ENCODE results near the gene KIF23. TPM values are rescaled to one million over a fixed set of nuclear protein-coding genes. Genes with fewer than 3 reads are reported as not detected.
"Not testable (repeated sequence)": the region's sequence is repeated elsewhere in the genome, so short reads cannot be mapped to it uniquely, and the experiment has no call there.

The KIF23 gene
- 68.6 and 81.9 TPM in 2 replicates for total RNA-seq (2014; rRNA removed; shearing (Covaris generic))

DNA sequence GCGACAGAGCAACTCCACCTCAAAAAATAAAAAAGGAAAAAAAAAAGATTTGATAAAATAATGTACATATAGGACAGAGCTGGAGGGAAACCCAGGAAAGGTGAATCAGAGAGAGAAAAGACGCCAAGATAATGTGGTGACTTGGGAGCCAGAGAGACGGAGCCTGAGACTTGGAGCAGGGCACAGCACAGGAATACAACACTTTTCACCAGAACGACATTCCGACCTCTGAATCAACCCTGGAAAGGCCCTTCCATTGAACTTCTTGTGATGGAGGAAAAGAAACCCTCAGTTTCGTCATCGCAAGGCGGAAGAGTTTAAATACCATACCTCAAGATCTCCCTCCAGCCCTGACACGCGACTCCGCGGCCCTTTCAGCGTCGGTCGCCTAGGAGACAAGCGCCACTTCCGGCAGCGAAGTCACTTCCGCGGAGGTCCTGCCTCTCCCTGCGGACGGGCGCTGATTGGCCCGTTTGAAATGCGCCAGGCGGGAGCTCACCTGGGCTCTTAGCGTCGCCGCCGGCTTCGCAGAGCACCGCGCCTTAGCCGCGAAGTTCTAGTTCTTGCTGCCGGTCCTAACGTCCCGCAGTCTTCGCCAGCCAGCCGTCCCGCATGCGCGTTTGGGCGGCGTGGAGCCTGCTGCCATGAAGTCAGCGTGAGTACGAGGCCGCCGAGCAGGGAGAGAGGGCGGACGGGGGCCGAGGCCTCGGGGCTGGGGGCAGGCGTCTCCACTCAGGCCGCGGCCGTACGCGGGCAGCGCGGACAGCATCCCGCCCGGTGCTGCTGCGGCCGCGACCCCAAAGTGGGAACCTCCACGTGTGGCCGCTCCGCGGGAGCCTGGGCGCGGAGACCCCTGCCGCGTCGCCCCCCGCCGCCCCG, at the start of gene KIF23:
Gene KIF23, plus strand, starts transcription at position 528 of the 879 bp plus-strand sequence. Its CDS starts 117 bp downstream, at position 645.
- no peaks in the 10 kb centered on the region for H3K27me3 ChIP-seq (ENCODE audit: control insufficient read depth, insufficient read depth, low read length)
- peak within 1 kb of the TSS; percentile 65 for H3K4me3 ChIP-seq (ENCODE audit: insufficient read depth, low read depth, low read length)
- peak; percentile 96 for DNase-seq
- peaks cover 13% of the 10 kb centered on the region for H3K36me3 ChIP-seq (replicated peaks; ENCODE audit: control insufficient read depth, insufficient read depth, low read length)

DNA sequence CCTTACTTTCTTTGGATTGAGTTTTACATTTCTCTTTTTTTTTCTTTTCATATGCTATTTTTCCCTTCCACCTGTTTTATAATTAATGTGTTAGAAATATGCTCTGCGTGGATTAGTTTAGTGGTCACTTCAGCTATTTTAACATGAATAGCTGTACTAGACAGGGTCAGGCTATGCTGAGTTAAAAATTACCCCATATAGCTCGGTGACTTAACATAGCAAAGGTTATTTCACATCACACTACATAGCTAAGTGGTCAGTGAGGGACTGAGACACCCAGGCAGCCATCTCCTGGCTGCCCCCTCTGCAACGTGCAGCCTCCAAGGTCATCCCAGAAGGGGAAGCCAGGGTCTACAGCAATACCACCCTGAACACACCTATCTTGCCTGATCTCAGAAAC, 46.9 kb upstream of the KIF23 start:
- no peak for DNase-seq
- Histone ChIP-seq H3K4me3 (ENCODE audit: insufficient read depth, low read depth, low read length) (no peak overlapping the region), H3K27me3 (ENCODE audit: control insufficient read depth, insufficient read depth, low read length) (no peaks in the 10 kb centered on the region), H3K36me3 (replicated peaks; ENCODE audit: control insufficient read depth, insufficient read depth, low read length) (no peaks in the 10 kb centered on the region)

DNA sequence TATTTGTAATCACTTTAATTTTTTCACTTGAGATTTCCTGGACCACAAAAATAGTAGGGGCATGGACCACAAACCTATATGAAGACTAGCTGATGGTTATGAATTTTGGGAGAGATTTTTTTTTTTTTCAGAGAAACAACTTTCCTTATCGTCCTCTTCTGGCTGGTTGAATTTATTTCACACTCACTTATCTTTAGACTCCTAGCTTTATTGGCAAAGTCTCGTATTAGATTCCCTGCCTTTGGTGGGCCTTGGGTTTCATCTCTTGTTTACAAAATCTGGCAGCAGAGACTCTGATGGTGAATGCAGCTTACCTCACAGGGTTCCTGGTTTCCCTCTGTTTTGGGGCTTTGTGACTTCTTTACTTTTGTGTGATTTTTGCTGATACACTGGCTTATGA, 44.5 kb upstream of the KIF23 start:
- no peaks in the 10 kb centered on the region for H3K27me3 ChIP-seq (ENCODE audit: control insufficient read depth, insufficient read depth, low read length)
- no peak overlapping the region for H3K4me3 ChIP-seq (ENCODE audit: insufficient read depth, low read depth, low read length)
- H3K36me3 ChIP-seq (replicated peaks; ENCODE audit: control insufficient read depth, insufficient read depth, low read length) = no peaks in the 10 kb centered on the region
- DNase-seq = no peak

DNA sequence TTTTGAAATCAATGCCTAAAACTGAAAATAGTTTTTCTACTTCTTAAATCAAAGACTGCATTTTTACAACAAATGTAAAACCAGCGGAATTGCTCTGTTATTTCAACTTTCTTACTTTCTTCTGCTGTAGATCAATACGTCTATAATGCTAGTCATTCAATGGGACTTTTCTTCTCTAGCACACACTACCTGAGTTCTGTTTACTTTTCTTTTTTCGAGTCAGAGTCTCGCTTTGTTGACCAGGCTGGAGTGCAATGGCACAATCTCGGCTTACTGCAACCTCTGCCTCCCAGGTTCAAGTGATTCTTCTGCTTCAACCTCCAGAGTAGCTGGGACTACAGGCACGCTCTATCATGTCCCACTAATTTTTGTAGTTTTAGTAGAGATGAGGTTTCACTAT, 40.7 kb upstream of the KIF23 start:
- Histone ChIP-seq H3K36me3 (replicated peaks; ENCODE audit: control insufficient read depth, insufficient read depth, low read length) (no peaks in the 10 kb centered on the region), H3K27me3 (ENCODE audit: control insufficient read depth, insufficient read depth, low read length) (no peaks in the 10 kb centered on the region)

DNA sequence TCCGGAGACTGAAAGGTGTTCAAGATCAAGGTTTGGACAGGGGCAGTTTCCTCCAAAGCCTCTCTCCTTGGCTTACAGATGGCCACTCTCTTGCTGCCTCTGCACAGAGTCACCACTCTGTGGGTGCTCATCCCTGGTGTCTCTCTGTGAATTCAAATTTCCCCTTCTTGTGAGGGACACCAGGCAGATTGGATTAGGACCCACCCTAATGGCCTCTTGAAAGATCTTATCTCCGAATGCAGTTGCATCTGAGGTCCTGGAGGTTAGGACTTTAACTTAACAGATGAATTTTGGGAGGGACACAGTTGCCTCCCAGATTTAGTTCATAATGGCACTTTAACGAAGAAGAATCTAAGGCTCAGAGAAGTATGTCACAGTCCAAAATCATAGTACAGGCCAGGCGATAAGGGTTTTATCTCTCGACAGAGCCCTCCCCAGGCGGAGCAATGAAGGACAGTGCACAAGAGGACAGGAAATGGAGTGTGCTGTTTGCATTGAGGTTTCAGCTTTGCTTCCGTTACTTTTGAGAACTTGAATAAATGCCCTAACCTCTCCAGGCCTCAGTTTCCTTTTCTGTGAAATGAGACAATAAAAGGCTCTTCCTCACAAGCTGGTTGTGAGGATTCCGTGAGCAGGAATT, 38.9 kb upstream of the KIF23 start:
- H3K36me3 ChIP-seq (replicated peaks; ENCODE audit: control insufficient read depth, insufficient read depth, low read length) = no peaks in the 10 kb centered on the region
- no peaks in the 10 kb centered on the region for H3K27me3 ChIP-seq (ENCODE audit: control insufficient read depth, insufficient read depth, low read length)
- no peak overlapping the region for H3K4me3 ChIP-seq (ENCODE audit: insufficient read depth, low read depth, low read length)
- no peak for DNase-seq

More for the DNA sequence above, 40.7 kb upstream of the KIF23 start:
- no peak for DNase-seq
- H3K4me3 ChIP-seq (ENCODE audit: insufficient read depth, low read depth, low read length) = no peak overlapping the region

DNA sequence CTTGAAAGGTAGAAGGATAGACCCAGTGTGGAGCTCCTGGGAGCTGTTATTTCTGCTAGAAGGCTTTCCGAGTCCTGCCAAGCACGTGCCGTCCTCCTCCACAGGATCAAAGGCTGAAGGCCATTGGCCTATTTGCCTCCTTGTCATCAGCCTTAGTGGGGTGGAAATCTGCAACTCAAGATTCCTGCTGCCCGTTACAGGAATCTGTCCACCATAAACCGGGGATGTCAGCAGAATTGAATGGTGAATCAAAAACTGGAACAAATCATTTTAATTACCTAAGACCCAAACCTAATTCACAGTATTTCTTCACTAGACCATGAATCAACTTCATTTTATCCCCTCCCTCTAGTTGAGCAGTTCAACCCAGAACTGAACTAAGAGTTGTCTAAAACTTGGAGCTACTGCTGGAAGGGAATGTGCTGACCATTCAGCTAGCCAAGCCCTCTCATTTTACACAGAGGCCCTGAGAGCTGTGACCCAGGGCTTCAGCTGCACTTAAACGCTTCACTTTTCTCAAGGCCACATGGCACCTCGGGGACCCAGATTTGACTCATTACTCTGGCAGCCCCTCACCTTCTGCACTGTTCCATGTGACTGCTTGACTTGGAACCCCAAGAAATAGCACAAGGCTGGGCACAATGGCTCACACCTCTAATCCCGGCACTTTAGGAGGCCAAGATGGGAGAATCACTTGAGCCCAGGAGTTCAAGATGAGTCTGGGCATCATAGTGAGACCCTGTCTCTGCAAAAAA, 36.8 kb upstream of the KIF23 start:
- no peak for DNase-seq
- Histone ChIP-seq H3K4me3 (ENCODE audit: insufficient read depth, low read depth, low read length) (no peak overlapping the region), H3K27me3 (ENCODE audit: control insufficient read depth, insufficient read depth, low read length) (no peaks in the 10 kb centered on the region), H3K36me3 (replicated peaks; ENCODE audit: control insufficient read depth, insufficient read depth, low read length) (no peaks in the 10 kb centered on the region)

DNA sequence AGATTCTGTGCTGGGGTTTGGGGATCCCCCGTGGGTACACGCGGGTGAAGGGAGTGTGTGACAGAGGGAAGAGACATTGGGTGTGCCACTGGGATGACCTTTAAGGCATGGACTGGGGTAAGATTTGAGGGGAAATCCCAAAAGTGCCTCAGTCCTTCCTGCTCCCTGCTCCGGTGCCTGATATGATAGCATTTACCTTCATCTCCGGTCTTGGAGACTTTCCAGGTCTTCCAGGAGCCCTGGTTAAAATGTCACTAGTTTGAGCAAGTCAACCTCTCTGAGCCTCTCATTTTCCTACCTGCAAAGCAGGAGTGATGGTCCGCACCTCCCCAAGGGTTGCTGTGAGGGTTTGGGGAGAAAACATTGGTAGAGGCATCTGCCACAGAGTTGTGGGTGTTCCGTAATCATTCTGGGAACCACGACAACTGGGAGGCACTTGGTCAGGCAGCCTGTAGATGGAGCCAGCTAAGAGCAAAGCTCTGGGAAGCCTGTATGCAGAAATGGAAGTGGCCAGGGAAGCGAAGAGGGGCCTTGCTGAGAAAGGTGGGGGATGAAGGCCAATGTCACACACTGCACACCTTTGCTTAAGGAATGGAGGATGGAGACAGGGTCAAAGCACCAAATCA, 33.9 kb upstream of the KIF23 start:
- H3K4me3 ChIP-seq (ENCODE audit: insufficient read depth, low read depth, low read length) = no peak overlapping the region
- H3K36me3 ChIP-seq (replicated peaks; ENCODE audit: control insufficient read depth, insufficient read depth, low read length) = no peaks in the 10 kb centered on the region
- DNase-seq = peak; percentile 78
- no peaks in the 10 kb centered on the region for H3K27me3 ChIP-seq (ENCODE audit: control insufficient read depth, insufficient read depth, low read length)

DNA sequence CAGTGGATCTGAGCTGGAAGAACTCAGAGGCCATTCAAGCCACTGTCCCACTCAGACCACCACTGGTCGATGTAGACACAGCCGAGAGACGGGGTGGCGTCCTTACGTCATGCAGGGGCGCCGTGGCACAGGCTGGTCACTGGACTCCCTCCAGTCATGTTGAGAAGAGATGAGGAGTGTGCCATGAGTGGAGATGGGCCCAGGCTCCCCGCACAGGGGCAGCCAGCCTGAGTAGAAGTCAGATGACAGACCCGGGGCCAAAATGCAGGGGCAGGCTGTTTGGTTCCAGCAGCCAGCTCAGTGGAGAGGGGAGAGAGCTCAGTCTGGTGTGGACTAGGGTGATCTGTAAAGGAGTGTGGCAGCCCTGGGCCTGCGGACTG, 33.4 kb upstream of the KIF23 start:
- no peaks in the 10 kb centered on the region for H3K36me3 ChIP-seq (replicated peaks; ENCODE audit: control insufficient read depth, insufficient read depth, low read length)
- no peaks in the 10 kb centered on the region for H3K27me3 ChIP-seq (ENCODE audit: control insufficient read depth, insufficient read depth, low read length)
- no peak for DNase-seq
- H3K4me3 ChIP-seq (ENCODE audit: insufficient read depth, low read depth, low read length) = no peak overlapping the region

DNA sequence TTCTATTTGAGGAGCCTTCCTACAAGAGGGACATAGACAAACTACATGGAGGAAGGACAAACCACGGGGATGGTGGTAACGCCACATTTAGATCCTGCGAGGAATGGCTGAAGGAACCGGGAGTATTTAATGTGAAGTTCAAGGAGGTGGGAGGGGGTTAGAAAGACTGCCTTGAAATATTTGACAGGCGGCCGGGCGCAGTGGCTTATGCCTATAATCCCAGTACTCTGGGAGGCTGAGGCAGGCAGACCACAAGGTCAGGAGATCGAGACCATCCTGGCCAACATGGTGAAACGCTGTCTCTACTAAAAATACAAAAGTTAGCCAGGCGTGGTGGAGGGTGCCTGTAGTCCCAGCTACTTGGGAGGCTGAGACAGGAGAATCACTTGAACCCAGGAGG, 32.0 kb upstream of the KIF23 start:
- H3K27me3 ChIP-seq (ENCODE audit: control insufficient read depth, insufficient read depth, low read length); H3K4me3 ChIP-seq (ENCODE audit: insufficient read depth, low read depth, low read length); H3K36me3 ChIP-seq (replicated peaks; ENCODE audit: control insufficient read depth, insufficient read depth, low read length); DNase-seq: not testable (repeated sequence)

DNA sequence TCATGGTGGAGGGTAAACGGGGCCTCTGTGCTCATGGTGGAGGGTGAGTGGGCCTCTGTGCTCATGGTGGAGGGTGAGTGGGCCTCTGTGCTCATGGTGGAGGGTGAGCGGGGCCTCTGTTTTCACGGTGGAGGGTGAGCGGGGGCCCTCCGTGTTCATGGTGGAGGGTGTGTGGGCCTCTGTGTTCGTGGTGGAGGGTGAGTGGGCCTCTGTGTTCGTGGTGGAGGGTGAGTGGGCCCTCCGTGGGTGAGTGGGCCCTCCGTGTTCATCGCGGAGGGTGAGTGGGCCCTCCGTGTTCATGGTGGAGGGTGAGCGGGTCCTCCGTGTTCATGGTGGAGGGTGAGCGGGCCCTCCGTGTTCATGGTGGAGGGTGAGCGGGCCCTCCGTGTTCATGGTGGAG, 30.1 kb upstream of the KIF23 start:
- H3K4me3 ChIP-seq (ENCODE audit: insufficient read depth, low read depth, low read length); H3K36me3 ChIP-seq (replicated peaks; ENCODE audit: control insufficient read depth, insufficient read depth, low read length); DNase-seq; H3K27me3 ChIP-seq (ENCODE audit: control insufficient read depth, insufficient read depth, low read length): not testable (repeated sequence)

DNA sequence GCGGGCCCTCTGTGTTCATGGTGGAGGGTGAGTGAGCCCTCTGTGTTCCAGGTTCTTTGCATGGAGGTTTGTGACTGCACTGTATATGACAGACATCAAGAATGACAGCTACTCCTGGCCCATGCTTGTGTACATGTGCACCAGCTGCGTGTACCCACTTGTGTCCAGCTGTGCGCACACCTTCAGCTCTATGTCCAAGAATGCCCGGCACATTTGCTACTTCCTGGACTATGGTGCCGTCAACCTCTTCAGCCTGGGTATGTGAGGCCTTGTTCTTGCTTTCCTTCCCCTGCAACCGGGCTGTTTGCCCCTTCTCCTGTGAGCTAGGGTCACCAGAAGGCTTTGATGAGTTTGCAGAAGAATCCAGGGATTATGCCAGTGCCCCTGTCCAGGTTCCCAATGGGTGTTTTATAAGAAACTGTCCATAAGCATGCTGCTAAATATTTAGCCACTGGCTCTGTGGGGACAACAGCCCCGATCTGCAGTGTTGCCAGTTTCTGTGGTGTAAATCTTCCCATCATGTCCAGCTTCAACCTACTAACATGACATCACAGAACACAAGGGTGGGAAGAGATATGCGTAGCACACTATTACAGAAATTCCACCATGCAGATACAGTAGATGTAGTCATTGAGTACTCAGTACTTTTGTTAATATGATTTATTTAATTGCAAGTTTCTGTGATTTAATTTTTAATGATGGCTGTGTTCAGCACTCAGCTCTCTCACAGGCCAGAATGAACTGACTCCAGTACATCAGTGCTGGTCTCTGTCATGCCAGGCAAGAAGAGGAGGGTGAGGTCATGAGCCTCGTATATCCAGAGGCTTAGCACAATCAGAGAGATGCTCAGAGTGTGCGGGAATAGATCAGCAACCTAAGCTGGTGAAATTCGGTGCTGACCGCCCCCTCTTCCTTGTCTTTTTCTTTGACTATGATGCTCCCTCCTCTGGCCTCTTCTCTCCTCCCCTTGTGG, 29.2 kb upstream of the KIF23 start:
- no peak for DNase-seq
- Histone ChIP-seq H3K27me3 (ENCODE audit: control insufficient read depth, insufficient read depth, low read length) (no peaks in the 10 kb centered on the region), H3K36me3 (replicated peaks; ENCODE audit: control insufficient read depth, insufficient read depth, low read length) (no peaks in the 10 kb centered on the region), H3K4me3 (ENCODE audit: insufficient read depth, low read depth, low read length) (no peak overlapping the region)

DNA sequence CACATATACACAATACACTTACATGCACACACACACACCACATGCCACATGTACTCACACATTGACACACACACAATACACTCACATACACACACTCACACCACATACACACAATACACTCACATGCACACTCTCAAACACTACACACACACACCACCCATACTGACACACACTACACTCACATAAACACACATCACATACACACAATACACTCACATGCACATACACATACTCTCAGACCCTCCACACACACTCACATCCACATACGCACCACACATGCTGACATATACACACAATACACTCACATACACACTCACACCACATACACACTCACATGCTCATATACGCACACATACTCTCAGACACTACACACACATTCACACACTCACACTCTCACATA, 28.3 kb upstream of the KIF23 start:
- no peak for DNase-seq

DNA sequence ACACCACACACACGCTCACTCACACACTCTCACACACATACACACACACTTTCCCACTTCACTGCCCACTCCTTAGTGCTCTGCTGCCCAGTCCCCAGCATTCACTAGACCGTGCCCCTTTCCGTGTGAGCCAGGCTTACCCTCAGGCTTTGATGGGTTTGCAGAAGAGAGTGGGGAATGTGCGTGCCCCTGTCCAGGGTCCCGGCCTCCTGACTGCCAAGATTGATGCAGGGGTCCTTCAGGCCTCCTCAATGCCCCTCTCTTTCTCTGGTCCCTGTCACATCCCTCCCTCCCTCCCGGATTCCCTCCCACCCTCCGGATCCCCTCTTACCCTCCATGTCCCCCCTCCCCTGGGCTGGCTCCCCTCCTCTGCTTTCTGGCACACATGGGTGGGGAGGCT, 27.9 kb upstream of the KIF23 start:
- DNase-seq = no peak
- H3K36me3 ChIP-seq (replicated peaks; ENCODE audit: control insufficient read depth, insufficient read depth, low read length) = no peaks in the 10 kb centered on the region
- H3K27me3 ChIP-seq (ENCODE audit: control insufficient read depth, insufficient read depth, low read length) = no peaks in the 10 kb centered on the region
- H3K4me3 ChIP-seq (ENCODE audit: insufficient read depth, low read depth, low read length) = no peak overlapping the region

More for the DNA sequence above, 28.3 kb upstream of the KIF23 start:
- no peak overlapping the region for H3K4me3 ChIP-seq (ENCODE audit: insufficient read depth, low read depth, low read length)
- H3K27me3 ChIP-seq (ENCODE audit: control insufficient read depth, insufficient read depth, low read length) = no peaks in the 10 kb centered on the region
- H3K36me3 ChIP-seq (replicated peaks; ENCODE audit: control insufficient read depth, insufficient read depth, low read length) = no peaks in the 10 kb centered on the region

All from H7 (cell line).